NCI-H526 treated with DMSO at 0.1 percent for 48 hours (cell line): ENCODE data around the gene PRRG4.
A peak's percentile ranks its signal among the peaks of the same experiment; 100 is the strongest.
"Not testable (repeated sequence)": the region's sequence is repeated elsewhere in the genome, so short reads cannot be mapped to it uniquely, and the experiment has no call there.

Experiments
- DNase-seq: peaks from one replicate; lab custom pipeline; 2025; lab: John Stamatoyannopoulos, UW

The PRRG4 gene

GRCh38 chr11:32885556-32885955 is 55.8 kb downstream of the PRRG4 start:
- no peak for DNase-seq

- no peak for DNase-seq
These were observed 56.5 kb downstream of the PRRG4 start for GRCh38 chr11:32886180-32886579.

GRCh38 chr11:32887707-32888383 is 58.1 kb downstream of the PRRG4 start:
- not testable (repeated sequence) for DNase-seq

- DNase-seq = not testable (repeated sequence)
These were observed 58.6 kb downstream of the PRRG4 start for GRCh38 chr11:32888384-32888710.

GRCh38 chr11:32888805-32889204 is 59.1 kb downstream of the PRRG4 start:
- no peak for DNase-seq

GRCh38 chr11:32890843-32891656 is 61.3 kb downstream of the PRRG4 start:
- DNase-seq = peak; percentile 76

- peak; percentile 80 for DNase-seq
These were observed 62.1 kb downstream of the PRRG4 start for GRCh38 chr11:32891657-32892354.

- peak; percentile 66 for DNase-seq
These were observed 62.8 kb downstream of the PRRG4 start, which contains the start of gene QSER1 for GRCh38 chr11:32892355-32893092. Gene QSER1 (plus strand): TSS chr11:32892811. CDS start chr11:32893126, 315 bp downstream.

GRCh38 chr11:32893093-32893342 is 63.3 kb downstream of the PRRG4 start:
- no peak for DNase-seq

GRCh38 chr11:32893343-32894148 is 63.8 kb downstream of the PRRG4 start:
- peak; percentile 70 for DNase-seq

GRCh38 chr11:32894149-32894827 is 64.6 kb downstream of the PRRG4 start:
- peak; percentile 91 for DNase-seq

- no peak for DNase-seq
These were observed 65.2 kb downstream of the PRRG4 start for GRCh38 chr11:32894921-32895320.

- no peak for DNase-seq
These were observed 65.7 kb downstream of the PRRG4 start for GRCh38 chr11:32895471-32895870.

- no peak for DNase-seq
These were observed 67.4 kb downstream of the PRRG4 start for GRCh38 chr11:32897103-32897502.

- no peak for DNase-seq
These were observed 69.7 kb downstream of the PRRG4 start for GRCh38 chr11:32899438-32899837.

- DNase-seq = no peak
These were observed 72.5 kb downstream of the PRRG4 start for GRCh38 chr11:32902089-32902665.

GRCh38 chr11:32905028-32905667 is 75.4 kb downstream of the PRRG4 start:
- DNase-seq = peak; percentile 33
